Rectal smooth muscle tissue (tissue), 1 donor: ENCODE results near the gene DAZAP2.

ENCODE experiments used
- H3K27ac ChIP-seq: one replicate; pipeline ENCODE4 v1.7.0; 2013; ENCODE audit warnings: low read depth, low read length, inconsistent platforms
- H3K27me3 ChIP-seq: one replicate; pipeline ENCODE4 v1.7.0; 2013; ENCODE audit warnings: low read length; ENCODE audit not compliant: control insufficient read depth, insufficient read depth
- H3K36me3 ChIP-seq: one replicate; pipeline ENCODE4 v1.7.0; 2013; ENCODE audit warnings: low read length; ENCODE audit not compliant: control insufficient read depth, insufficient read depth
- H3K4me1 ChIP-seq: one replicate; pipeline ENCODE4 v1.7.0; 2013; ENCODE audit warnings: low read length; ENCODE audit not compliant: control insufficient read depth, insufficient read depth
- H3K4me3 ChIP-seq: one replicate; pipeline ENCODE4 v1.7.0; 2013; ENCODE audit warnings: low read length
- H3K9ac ChIP-seq: one replicate; pipeline ENCODE4 v1.7.0; 2013; ENCODE audit warnings: low read length

Gene DAZAP2, protein sequence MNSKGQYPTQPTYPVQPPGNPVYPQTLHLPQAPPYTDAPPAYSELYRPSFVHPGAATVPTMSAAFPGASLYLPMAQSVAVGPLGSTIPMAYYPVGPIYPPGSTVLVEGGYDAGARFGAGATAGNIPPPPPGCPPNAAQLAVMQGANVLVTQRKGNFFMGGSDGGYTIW

DNA sequence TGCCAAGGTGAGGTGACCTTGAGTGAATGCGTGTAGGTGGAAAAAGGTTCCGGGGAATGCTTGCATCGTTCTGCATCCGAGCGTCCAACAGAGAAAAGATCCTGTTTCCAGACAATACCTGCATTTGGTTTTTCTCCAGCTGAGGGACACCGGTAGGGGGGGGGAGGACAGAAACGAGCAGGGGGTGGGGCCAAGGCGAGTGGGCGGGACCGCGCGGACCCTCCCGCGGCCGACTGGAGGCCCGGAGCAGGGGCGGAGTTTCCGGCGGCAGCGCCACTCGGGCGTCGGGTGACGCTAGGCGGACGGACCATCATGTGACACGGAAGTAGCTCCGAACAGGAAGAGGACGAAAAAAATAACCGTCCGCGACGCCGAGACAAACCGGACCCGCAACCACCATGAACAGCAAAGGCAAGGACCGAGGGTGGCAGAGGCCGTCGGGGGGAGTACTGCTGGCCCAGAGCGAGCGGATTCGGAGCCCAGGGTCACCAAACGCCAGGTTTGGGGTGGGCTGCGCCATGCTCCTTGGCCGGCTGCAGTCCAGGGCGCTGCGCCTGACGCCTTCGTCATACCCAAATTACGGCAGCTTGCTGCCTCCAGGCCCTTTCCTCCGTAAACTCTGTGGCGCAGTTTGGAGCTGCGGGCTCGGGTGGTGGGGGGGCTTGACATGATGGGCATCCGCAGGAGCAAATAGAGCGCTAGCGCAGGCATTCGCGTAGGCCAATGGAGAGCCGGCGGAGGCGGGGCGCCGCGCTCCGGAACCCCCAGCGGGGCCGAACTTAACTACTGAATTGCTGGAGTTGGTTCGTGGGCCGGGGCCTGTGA, at the start of gene DAZAP2:
TSS of gene DAZAP2 (plus strand) at position 317 of the 825 bp plus-strand sequence. CDS start at position 399, 82 bp downstream.
- Histone ChIP-seq H3K27ac (peak within 1 kb of the TSS; percentile 98), H3K27me3 (no peaks in the 10 kb centered on the region)

DNA sequence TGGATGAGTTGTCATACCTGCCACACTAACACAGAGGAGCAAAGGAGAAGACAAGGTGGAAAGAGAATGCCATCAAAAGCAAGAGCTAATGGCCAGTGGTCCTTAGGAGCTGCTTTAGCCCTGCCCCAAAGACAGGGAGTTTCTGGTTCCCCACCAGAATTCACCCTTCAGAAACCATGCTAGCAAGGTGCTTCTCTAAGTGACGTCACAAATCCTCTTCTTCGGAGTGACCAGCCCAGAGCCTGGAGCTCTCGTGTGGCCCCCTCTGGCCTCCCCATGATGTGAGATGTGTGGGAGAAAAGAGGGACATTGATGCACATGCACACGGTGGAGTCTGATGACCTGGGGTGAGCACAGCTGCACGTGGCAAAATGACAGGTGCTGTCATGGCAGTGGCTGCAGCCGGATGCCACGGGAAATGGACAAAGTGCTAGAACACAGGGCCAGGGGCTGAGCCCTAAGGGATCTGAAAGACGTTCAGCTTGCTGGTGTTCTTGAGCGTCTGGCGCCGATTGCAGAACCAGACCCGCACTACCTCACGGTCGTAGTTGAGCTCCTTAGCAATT, 48.8 kb upstream of the DAZAP2 start:
- Histone ChIP-seq H3K27me3 (no peaks in the 10 kb centered on the region), H3K9ac (no peak overlapping the region), H3K4me1 (no peaks in the 10 kb centered on the region), H3K27ac (no peak overlapping the region), H3K36me3 (peaks cover 12% of the 10 kb centered on the region), H3K4me3 (no peak overlapping the region)

More for the DNA sequence above, at the start of gene DAZAP2:
- H3K9ac ChIP-seq: peak within 1 kb of the TSS; percentile 99
- H3K4me3 ChIP-seq: peak within 1 kb of the TSS; percentile 96
- H3K4me1 ChIP-seq: peaks cover 16% of the 10 kb centered on the region
- peaks cover 23% of the 10 kb centered on the region for H3K36me3 ChIP-seq

DNA sequence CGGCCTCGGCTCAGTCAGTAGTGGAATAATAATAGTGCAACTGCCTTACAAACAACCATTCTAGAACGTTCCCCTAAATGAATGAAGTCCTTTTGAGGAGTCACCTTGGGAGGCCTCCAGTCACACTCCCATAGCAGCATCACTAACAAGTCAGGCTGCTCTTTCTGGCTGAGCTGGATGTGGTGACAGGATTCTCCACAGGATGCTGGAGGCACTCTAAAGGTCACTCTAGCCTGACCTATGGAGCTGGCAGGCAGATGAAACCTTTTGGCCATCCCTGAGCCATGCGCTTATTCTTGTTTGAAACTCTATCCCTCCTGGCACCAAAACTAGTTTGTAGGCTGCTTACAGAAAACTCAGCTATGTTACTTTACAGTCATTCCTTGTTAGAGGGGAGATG, 47.8 kb upstream of the DAZAP2 start:
- Histone ChIP-seq H3K4me1 (no peaks in the 10 kb centered on the region), H3K27me3 (no peaks in the 10 kb centered on the region), H3K4me3 (no peak overlapping the region), H3K9ac (no peak overlapping the region), H3K36me3 (peaks cover 12% of the 10 kb centered on the region), H3K27ac (no peak overlapping the region)

DNA sequence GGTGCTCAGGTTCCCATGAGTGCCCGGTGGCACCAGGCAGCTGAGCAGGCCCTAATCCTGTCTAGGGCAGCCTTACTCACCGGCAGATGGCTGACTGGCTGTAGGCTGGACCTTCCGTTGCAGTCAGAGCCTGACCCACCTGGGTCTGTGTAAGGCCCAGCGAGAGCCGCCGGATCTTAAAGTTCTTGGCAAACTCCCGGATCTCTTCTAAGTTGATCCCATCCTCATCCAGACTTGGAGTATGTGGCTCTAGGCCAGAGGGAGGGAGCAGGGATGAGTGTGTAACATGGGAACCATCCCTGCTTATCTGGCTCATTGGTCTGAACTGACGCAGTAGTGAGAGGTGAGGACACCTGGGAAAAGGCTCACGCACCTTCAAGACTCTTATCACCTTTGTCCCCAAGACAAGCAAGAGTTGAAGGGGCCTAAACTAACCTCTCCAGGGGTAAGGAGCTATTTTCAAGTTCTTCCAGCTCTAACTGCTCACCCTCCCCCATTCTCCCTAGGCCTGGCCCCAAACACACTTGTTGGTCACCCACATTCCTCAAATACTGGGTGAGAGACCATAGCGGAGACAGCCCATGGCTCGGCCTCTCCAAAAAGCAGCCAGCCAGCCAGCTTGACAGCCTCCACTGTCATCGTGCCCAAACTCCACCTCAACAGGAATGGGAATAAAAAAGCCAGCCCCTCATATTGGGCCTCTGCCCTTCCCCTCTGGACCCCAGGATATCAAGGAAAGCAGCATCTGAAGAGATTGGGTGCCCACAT, 46.9 kb upstream of the DAZAP2 start:
- H3K4me1 ChIP-seq: no peaks in the 10 kb centered on the region
- H3K36me3 ChIP-seq: peaks cover 12% of the 10 kb centered on the region
- no peak overlapping the region for H3K9ac ChIP-seq
- no peak overlapping the region for H3K27ac ChIP-seq
- no peaks in the 10 kb centered on the region for H3K27me3 ChIP-seq
- H3K4me3 ChIP-seq: no peak overlapping the region

DNA sequence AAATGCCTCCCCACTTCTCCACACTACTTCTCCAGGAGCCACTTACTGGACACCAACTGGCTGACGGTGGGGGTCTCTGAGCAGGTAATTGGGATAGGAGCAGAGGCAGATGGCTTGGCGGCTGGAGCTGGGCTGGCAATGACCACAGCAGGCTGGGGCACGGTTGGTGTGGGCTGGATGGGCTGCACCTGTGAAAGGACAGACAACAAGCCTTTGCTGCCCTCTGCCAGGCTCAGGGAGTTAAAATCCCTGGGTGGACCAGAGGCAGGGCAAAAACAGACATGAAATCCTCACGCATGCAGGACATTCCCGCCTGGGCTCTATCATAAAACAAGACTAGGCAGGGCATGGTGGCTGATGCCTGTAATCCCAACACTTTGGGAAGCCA, 46.3 kb upstream of the DAZAP2 start:
- Histone ChIP-seq H3K4me1 (no peaks in the 10 kb centered on the region), H3K27ac (no peak overlapping the region), H3K9ac (no peak overlapping the region), H3K36me3 (peaks cover 12% of the 10 kb centered on the region), H3K27me3 (no peaks in the 10 kb centered on the region), H3K4me3 (no peak overlapping the region)

DNA sequence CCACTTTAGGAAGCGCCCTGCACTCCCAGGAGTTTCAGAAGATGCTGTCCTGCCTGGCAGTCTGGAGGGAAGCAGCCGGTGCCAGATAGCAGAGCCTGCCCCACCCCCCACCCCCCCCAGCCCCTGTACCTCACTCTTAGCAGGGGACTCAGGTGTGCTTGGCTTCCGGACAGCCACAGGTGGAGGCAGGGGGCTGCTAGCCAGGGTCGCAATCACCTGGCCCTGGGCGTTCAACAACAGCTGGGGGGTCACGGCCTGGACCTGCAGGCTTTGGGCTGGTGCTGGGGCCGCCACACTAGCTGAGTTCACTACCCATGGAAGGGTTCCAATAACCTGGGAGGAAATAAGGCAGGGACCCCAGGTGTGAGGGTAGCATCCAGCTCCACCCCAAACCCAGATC, 42.8 kb upstream of the DAZAP2 start:
- H3K36me3 ChIP-seq: peaks cover 10% of the 10 kb centered on the region
- H3K9ac ChIP-seq: no peak overlapping the region
- no peaks in the 10 kb centered on the region for H3K27me3 ChIP-seq
- no peak overlapping the region for H3K4me3 ChIP-seq
- H3K4me1 ChIP-seq: no peaks in the 10 kb centered on the region
- H3K27ac ChIP-seq: no peak overlapping the region

DNA sequence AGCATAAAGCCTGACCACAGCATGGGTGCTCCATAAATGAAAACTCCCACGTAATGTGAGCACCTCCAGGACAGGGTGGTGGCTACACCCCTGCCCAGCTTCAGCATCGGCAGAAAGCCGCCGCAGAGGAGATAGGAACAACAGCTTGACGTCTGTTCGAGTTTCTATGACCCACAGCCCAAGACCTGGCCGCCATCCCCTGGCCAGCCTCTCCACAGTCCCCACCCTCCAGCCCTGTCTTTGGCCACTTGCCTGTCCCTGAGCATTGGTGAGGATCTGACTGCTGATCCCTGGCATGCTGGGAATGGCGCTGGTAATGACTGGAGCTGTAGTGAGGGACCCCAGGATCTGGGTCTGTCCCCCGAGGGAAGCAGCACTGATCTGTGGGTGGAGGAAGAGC, 42.1 kb upstream of the DAZAP2 start:
- no peak overlapping the region for H3K4me3 ChIP-seq
- no peak overlapping the region for H3K27ac ChIP-seq
- peaks cover 6% of the 10 kb centered on the region for H3K36me3 ChIP-seq
- H3K4me1 ChIP-seq: no peaks in the 10 kb centered on the region
- H3K27me3 ChIP-seq: no peaks in the 10 kb centered on the region
- H3K9ac ChIP-seq: no peak overlapping the region

DNA sequence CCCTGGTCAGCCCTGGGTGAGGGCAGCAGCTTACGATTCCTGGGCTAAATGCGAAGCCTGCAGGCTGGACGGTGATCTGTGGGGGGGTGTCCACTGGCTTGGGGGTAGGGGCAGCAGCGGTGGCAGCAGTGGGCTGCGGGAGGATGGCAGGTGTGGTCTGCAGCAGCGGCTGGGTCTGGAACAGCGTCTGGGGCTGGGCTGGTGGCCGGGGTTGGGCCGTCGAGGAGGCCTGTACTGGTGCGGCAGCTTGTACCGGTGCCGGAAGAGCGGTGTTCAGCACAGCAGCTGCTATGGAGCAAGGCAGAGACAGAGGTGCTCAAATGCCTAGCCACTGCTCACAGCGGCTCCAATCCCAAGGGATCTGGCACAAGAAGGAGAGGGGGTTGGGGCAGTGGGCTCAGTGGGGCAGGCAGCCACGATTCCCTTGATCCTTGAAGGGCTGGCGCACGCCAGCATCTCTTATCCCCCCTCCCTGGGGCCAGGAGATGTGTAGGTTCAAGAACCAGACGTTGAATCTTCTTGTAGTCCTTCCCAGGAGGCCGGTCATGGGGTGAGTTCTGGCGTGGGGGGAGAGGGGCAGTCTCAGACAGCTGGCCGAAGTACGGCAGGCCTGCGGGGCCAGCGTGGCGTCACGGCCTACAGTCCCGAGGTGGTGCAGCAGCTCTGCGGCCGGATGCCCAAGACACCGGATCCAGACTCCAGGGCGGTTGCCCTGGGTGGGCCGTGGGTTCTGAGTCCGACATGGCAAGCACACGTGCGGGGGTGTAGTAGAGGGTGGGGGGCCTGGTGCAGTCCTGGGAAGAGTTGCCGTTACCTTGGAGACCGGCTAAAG, 40.7 kb upstream of the DAZAP2 start:
- Histone ChIP-seq H3K27me3 (no peaks in the 10 kb centered on the region), H3K4me3 (no peak overlapping the region), H3K9ac (no peak overlapping the region), H3K4me1 (no peaks in the 10 kb centered on the region), H3K36me3 (peaks cover 3% of the 10 kb centered on the region), H3K27ac (no peak overlapping the region)

DNA sequence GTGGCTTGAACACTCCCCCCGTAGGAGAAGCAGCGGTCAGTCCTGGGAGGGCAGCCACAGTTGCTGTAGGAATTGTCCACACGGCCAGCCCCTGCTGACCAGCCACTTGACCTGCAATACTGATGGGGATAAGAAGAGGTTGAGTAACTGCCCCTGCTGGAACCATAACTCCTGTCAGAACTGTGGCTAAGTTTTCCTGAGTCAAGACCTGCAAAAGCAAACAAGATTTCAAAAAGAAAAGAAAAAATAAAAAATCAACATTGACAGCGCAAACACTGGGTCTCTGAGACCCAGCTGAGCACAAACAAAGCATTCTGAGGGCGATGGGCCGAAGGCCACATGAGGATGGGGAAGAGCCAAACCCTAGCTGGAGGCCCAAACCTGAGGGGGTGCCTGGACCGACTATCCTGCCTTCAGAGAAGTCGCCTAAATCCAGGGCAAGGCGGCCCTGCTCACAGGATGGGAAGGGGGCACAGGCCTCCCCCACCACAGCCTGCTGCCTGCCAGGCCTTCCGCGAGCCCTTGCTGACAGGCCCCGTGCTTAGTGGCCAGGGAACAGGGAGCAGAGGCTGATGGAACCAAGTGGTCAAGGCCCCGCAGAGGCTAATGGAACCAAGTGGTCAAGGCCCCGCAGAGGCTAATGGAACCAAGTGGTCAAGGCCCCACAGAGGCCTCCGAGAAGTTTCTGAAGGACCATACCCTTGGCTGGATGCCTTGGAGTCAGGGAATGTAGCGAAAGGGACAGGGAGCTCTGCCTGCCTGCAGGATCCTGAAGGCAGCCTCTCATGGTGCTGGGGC, 39.9 kb upstream of the DAZAP2 start:
- Histone ChIP-seq H3K27me3 (no peaks in the 10 kb centered on the region), H3K27ac (no peak overlapping the region), H3K9ac (no peak overlapping the region), H3K4me3 (no peak overlapping the region), H3K36me3 (peaks cover 3% of the 10 kb centered on the region), H3K4me1 (no peaks in the 10 kb centered on the region)

DNA sequence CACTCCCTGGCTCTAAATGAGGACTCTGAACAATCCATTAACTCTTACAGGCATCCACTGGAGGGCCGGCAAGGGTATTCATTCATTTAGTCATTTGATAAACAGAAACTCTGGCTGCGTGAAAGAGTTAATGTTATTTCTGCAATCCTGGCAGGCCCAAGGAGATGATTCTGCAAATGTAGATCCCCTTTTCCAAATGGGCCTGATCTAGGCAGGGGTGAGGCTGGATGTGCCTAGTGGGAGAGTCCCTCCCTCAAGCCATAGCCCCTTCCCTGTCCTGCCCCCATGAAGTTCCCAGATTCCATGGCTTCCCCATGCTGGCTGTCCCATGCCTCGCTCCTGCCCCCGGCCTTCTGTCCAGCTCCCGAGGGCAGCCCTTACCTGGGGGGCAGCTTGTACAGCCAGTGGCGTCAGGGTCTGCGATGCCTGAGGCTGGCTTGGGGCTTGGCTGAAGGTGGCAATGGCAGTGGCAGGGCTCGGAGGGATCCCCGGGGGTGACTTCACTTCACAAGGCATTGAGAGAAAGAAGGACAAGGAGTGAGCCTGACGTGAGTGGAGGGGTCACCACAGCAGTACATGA, 39.2 kb upstream of the DAZAP2 start:
- no peaks in the 10 kb centered on the region for H3K27me3 ChIP-seq
- H3K4me3 ChIP-seq: no peak overlapping the region
- no peaks in the 10 kb centered on the region for H3K4me1 ChIP-seq
- peaks cover 3% of the 10 kb centered on the region for H3K36me3 ChIP-seq
- H3K27ac ChIP-seq: no peak overlapping the region
- no peak overlapping the region for H3K9ac ChIP-seq

DNA sequence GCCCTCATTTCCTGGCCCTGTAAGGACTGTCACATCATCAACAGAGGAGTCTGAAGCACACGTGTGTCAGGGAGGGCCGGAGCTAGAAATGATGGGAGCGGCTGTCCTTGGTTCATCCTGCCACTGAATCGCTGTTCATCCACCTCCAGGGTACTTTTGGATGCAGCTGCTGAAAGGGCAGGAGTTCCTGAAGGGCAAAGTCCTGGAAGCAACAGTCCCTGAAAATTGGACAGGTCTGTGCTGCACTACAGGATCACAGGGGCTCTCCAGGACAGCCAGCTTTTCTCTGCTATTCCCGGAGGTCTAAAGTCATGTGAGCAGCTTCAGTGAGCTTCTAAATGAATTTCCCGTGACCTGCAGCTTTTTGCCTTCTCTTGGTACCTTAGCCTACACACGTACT, 38.5 kb upstream of the DAZAP2 start:
- Histone ChIP-seq H3K36me3 (peaks cover 3% of the 10 kb centered on the region), H3K27me3 (no peaks in the 10 kb centered on the region), H3K9ac (no peak overlapping the region), H3K27ac (no peak overlapping the region), H3K4me3 (no peak overlapping the region), H3K4me1 (no peaks in the 10 kb centered on the region)
